Epithelial cell of esophagus (primary cell): ENCODE results near the gene ZNF853.
"Not testable (repeated sequence)": the region's sequence is repeated elsewhere in the genome, so short reads cannot be mapped to it uniquely, and the experiment has no call there.

Experiments
- DNase-seq: peaks from one replicate; pipeline ENCODE4 v3.0.0; 2010; ENCODE audit warnings: low read depth
- H3K4me3 ChIP-seq: 2 replicates; pipeline ENCODE4 v1.5.1; 2011; ENCODE audit warnings: mild to moderate bottlenecking, low read length, control low read depth
- TF ChIP-seq, protein P1 (sequence below): IDR thresholded peaks from 2 replicates; pipeline ENCODE4 v1.5.1; 2011; ENCODE audit warnings: low read depth, mild to moderate bottlenecking, low read length, control low read depth, inconsistent platforms; ENCODE audit not compliant: insufficient read depth; ENCODE audit errors: missing control alignments

The ZNF853 gene

GRCh38 chr7:6630007-6630849 is 14.8 kb downstream of the ZNF853 start:
- TF ChIP-seq, protein P1, sequence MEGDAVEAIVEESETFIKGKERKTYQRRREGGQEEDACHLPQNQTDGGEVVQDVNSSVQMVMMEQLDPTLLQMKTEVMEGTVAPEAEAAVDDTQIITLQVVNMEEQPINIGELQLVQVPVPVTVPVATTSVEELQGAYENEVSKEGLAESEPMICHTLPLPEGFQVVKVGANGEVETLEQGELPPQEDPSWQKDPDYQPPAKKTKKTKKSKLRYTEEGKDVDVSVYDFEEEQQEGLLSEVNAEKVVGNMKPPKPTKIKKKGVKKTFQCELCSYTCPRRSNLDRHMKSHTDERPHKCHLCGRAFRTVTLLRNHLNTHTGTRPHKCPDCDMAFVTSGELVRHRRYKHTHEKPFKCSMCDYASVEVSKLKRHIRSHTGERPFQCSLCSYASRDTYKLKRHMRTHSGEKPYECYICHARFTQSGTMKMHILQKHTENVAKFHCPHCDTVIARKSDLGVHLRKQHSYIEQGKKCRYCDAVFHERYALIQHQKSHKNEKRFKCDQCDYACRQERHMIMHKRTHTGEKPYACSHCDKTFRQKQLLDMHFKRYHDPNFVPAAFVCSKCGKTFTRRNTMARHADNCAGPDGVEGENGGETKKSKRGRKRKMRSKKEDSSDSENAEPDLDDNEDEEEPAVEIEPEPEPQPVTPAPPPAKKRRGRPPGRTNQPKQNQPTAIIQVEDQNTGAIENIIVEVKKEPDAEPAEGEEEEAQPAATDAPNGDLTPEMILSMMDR, result no peak
- no peak for DNase-seq
- no peak overlapping the region for H3K4me3 ChIP-seq

DNA sequence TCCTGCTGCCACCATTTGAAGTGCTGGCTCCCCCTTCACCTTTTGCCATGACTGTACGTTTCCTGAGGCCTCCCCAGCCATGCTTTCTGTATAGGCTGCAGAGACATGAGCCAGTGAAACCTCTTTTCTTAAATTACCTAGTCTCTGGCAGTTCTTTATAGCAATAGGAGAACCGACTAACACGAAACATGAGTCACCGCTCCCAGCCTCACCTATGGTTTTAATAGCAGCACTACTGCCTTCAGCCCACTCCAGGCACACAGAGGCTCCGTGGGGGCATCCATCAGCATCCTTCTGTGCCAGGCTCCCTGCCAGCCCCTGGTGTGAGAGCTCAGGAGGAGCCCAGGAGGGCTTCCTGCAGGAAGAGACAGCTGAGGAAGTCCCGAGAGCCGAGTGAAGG is 16.2 kb downstream of the ZNF853 start:
- H3K4me3 ChIP-seq, result no peak overlapping the region
- DNase-seq, result peak; percentile 45
- TF ChIP-seq, protein P1, result no peak

- TF ChIP-seq, protein P1, result no peak
- no peak for DNase-seq
- H3K4me3 ChIP-seq, result no peak overlapping the region
Observed at GRCh38 chr7:6634021-6634420, 18.6 kb downstream of the ZNF853 start.

GRCh38 chr7:6634971-6635370 is 19.6 kb downstream of the ZNF853 start:
- DNase-seq, result not testable (repeated sequence)

GRCh38 chr7:6636741-6637543 is 21.5 kb downstream of the ZNF853 start, which contains the start of gene ZNF316:
Gene ZNF316 (plus strand): TSS chr7:6637318. CDS start chr7:6642410, 5,092 bp downstream.
- DNase-seq, result peak; percentile 47
- TF ChIP-seq, protein P1, result no peak
- H3K4me3 ChIP-seq, result peak within 1 kb of the TSS; percentile 66

More at GRCh38 chr7:6634971-6635370, 19.6 kb downstream of the ZNF853 start:
- not testable (repeated sequence) for H3K4me3 ChIP-seq

GRCh38 chr7:6637544-6638229 is 22.3 kb downstream of the ZNF853 start:
- peak; percentile 17 for DNase-seq
- H3K4me3 ChIP-seq, result peak overlapping the region; percentile 66
- TF ChIP-seq, protein P1, result no peak

DNA sequence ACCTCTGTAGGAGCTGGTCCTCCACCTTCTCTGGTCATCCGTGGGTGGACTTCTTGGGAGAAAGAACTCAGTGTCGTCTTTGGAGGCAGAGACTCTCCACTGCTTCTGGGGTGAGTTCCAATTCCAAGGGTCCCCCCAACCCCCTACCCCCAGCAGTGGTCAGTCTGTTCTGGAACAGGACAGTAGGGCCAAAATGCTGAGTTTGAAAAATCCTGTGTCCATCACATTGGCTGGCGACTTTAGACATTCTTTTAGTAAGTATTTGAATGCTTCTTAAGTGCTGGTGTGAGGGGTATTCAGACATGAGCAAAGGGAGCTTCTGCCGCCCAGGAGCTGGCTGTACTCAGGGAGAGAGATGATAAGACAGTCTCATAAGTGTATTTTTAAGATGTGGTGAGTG is 23.6 kb downstream of the ZNF853 start:
- DNase-seq, result no peak
- TF ChIP-seq, protein P1, result no peak
- H3K4me3 ChIP-seq, result no peak overlapping the region
